GM19467 (cell line): ENCODE data around the gene CDK5.

Experiments
- ATAC-seq: cut with Tn5 transposase; IDR thresholded peaks from one replicate; pipeline ENCODE4 v1.9.1; 2021; ENCODE audit warnings: mild to moderate bottlenecking, moderate library complexity; ENCODE audit not compliant: unreplicated experiment

CDK5 gene

DNA sequence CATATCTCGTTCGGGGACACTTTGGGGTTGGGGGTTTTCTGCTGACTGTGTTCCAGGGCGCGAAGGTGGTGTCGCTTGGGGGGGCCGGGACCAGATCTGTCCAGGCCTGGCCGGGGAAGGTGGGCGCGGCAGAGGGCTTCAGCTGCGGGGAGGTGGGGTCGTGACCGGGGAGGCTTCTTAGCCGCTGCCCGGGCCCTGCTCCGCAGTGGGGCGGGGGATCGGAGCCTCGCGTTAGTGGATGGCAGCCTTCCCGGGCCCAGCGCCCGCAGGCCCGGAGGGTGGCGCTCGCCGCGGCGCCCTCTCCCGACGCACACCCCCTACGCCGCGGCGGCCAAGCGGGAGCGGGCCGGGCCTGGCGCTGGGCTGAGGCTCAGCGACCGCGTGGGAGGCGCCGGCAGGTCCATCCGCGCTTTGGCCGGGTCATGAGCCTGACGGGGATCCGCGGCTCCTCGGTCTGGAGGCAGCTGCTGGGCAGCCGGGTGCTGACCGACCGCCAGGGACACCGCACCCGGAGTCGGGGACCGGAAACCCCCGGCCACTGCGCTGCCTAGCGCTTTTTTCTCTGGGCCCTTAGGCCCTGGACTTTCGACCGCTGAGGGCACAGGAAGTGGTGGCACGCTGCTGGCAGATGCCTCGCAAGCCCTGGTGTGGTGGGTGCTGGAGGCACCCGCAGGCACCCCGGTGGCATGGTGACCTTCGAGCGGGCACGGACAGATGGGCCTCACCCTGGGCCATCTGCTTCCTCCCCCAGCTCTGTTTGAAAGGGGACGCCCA is 29.7 kb upstream of the CDK5 start:
- ATAC-seq = no peak

DNA sequence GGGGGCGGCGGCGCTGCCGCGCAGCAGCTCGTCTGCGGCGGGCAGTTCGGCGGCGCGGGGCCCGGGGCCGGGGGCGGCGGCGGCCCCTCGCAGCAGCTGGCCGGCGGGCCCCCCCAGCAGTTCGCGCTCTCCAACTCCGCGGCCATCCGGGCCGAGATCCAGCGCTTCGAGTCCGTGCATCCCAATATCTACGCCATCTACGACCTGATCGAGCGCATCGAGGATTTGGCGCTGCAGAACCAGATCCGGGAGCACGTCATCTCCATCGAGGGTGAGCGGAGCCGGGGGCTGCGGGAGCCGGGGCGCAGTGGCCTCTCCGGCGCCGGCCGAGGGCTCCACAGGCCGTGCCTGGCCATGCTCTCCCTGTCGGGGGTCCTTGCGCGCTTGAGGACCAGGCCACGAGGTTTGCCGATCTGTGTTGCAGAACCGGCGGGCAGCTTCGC is 29.1 kb upstream of the CDK5 start:
- no peak for ATAC-seq

DNA sequence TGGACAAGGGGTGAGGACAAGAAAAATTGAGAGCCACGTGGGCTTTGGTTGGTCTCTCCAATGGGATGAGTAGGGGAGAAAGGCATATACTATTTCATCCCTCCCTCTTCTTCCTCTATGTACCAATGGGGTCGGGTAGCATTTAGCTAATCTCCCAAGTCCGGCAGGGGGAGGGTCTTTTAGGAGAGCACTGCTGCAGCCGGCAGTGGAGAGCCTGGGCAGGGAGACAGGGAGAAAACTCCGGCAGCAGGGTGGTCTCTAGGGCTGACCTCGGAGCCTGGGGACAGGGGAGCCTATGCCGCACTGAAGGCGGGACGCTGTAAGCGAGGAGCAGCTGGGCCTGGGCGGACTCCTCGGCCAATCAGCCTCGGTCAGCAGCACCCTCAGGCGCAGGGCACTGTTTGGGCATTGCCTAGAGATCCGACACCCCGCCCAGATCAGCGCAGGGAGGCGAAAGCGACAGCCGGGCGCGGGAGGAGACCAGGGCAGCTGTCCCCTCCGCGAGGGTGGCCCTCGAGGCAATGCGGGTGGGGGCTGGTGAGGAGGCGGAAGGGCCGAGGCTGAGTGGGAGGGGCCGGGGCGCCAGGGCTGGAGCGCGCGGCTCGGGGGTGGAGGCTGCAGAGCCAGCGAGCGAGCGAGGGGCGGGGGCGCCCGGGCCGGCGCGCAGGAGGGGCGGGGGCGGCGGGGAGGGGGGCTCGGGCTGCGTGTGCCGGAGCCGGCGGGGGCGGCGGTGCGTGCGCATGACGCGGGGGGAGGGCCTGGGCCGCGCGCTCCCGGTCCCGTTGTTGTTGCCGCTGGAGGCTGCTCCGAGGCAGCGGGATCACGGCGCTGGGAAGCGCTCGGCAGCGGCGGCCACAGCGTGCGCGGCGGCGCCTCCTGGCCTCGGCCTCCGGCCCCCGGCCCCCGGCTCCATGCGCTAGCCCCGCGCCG is 28.3 kb upstream of the CDK5 start, which contains the start of gene AGAP3:
Gene AGAP3, plus strand, starts transcription at position 785 of the 930 bp plus-strand sequence. CDS start 267 bp downstream, outside the sequence.
- ATAC-seq = peak; percentile 43

DNA sequence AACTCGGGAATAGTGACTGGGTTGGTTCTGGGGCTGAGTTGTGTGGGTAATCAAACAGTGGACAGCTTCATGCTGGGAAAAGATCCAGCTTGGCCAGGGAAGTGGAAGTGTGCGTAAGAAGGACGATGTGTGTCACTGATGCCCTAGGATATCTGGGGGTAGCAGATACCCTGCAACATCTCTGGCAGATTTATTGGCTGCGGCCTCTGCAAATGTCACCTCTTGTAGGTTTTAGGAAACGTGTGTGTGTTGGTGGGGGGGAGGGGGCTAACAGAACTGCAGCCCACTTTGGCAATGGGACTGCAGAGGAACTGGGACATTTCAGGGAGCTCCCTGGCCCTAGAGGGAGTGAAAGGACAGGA is 27.6 kb upstream of the CDK5 start:
- no peak for ATAC-seq

DNA sequence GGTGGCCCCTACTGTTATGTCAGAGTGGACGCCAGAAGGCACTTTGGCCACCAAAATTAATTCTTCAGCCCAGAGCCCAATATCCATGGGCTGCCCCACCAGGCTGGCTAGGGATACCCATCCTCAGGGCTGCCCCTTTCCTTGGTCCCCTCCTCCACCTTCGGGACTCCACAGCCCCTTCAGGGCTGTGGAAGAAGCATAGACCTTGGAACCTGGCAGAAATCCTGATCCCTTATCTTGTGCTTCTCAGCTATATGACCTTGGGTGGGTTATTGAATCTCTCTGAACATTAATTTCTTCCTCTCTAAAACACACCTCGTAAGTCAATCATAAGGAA is 26.1 kb upstream of the CDK5 start:
- no peak for ATAC-seq

DNA sequence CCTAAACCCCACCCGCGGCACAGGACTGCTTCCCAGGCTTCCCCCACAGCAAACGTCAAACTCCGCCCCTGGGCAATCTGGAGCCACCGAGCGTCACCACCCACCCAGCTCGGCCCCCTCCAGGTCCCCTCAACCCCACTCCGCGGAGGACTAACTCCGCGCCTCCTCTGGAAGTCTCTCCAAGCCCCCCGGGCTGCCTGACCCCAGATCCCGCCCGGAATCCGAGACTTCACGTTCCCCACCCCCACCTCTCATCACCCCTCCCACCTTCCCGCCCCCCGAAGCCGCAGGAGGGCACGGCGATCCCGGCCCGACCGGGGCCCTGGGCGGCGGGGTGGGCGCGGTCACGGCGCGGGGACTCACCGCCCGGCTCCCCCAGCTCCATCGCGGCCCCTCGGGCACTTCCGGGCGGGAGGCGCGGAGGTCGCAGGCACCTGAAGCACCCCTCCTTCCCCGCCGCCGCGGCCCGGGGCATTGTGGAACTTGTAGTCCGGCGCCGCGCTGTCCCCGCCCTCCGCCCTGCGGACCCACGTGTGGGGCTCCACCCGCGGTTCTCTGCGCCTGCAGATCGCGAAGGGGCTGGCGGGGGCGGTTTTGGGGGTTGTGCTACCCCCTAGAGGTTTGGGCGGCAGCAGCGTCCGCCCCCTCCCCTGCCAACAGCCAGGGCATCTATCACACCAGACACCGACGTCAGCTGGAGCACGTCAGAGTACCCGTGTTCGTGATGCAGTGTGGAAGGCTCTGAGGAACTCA is 25.6 kb upstream of the CDK5 start, which contains the start of gene TMUB1:
Gene TMUB1, minus strand, starts transcription at position 423 of the 753 bp plus-strand sequence. CDS start 930 bp downstream, outside the sequence.
- ATAC-seq = peak; percentile 33

DNA sequence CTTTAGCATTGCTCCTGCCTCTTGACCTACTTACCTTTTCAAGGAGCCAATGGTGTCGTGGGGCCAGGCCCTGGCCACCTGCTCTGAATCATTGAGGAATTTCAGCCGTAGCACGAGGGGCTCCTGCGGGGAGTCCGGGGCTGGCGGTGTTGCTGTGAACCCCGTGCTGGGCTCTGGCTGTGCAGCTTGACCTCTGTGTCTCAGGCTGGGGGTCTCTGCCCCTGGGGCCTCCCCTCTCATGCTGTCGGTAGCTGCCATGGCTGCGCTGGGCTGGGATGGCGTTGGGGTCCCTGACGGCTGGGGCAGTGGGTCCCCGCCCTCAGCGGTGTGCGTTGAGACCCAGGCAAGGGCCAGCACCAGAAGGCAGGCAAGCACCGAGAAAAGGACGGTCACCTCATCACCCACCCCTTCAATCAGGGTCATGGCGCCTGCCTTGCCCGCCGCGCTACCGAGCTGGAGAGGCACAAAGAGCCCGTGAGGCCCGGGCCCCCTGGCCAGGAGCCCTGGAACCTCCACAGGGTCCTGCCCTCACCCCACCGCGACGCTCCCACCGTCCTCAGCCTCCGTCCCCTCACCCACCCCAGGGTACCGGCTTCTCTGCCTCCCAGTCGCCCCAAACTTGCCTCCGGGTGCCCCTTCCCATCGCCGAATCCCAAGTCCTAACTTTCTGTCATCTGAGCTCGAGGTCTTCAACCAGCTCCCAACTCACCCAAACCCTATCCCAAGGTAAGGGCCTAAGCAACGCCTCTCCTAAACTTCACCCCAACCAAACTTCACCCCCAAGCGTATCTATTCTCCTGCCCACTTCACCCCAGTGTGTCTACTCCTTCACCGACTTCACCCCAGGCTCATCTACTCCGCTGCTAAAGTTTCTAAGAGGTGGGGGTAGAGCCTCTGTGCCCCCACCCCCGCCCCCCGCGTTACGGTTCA is 24.7 kb upstream of the CDK5 start:
- no peak for ATAC-seq

DNA sequence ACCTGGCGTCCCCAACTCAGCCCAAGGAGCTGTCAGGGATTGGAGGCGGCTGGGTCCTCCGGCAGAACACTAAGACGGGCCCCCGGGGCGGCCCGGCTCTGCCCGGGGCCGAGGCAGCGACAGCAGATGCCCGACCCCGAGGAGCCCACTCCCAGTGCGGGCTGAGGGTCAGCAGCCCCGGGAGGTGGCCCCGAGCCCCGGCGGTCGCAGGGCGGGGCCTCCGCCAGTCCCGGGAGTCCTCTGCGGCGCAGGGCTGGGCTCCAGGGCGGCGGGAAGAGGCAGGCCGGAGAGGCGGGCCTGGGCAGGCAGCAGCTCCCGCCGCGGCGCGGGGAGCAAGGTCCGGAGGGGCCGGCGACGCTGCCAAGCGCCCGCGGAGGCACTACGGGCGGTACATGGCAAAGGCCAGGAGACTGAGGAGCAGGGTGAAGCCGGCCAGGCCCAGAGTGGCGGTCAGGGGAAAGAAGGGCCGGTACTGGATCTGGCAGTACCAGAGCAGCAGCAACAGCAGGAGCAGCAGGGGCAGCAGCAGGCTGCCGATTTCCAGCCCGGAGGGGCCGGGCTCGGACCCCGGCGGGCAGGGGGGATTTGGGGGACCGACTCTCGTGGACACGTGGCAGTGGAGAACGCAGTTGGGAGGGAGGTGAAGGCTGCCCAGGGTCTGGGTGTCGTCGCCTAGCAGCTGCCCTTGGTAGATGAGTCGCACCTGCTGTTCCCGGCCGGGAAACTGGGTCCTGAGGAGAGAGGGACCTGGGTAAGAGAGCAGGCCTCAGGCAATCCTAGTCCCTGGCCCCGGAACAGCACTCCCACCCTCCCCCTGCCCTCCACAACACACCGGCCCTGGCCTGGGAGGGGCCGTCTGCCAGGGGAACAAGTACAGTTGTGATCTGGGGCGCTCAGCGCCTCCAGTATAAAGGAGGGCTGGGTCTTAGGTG is 23.7 kb upstream of the CDK5 start:
- ATAC-seq = no peak

DNA sequence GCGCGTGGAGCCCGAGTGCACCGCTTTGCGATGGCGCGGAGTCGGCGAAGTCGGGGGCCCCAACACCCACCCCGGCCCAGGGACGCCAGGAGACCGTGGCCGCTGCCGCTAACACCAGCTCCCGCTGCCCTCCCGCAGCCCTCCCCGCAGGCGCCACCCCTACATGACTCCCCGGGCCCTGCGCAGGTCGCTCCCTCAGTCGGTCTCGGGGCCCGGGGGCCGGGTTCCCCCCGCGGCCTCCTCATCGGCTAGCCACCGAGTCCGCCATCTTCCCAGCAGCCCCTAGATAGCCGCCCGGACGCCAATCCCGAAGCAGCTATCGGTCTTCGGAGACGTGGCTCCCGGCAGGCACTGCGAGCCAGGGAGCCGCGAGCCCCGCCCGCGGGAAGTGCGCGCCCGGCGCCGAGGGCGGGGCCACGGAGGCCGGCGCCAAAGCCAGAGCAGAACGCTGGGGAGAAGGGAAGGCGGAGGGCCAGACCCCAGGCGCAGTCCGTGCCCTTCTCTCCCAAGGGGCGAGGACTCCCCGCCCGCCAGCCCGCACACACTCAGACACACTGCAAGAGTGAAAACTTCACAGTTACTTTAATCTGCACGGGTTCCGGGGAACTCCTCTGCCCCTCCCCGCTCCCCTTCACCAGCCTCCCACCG is 22.9 kb upstream of the CDK5 start, which contains the start of gene FASTK:
Gene FASTK, minus strand, starts transcription at position 288 of the 648 bp plus-strand sequence. Its CDS starts 43 bp downstream, at position 245.
- ATAC-seq = peak; percentile 79

DNA sequence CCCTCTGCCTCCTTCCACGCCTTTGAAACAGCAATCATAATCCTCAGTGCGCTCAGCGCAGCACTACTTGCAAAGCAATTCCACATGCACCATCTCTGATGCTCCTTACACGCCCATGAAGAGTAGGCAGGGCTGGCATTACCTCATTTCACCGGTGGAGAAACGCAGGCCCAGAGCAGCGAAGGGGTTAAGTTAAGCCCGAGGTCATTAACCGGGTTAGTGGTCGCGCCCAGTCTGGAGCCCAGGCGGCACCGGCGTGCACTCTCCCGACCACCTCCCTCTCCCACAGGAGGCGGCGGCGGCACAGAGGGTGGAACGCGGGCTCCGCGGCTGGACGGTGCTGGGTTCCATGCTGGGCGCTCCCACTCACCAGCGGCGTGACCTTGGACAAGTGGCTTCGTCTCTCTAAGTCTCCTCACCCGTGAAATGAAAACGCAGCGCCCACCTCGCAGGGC is 22.4 kb upstream of the CDK5 start:
- peak; percentile 2 for ATAC-seq

DNA sequence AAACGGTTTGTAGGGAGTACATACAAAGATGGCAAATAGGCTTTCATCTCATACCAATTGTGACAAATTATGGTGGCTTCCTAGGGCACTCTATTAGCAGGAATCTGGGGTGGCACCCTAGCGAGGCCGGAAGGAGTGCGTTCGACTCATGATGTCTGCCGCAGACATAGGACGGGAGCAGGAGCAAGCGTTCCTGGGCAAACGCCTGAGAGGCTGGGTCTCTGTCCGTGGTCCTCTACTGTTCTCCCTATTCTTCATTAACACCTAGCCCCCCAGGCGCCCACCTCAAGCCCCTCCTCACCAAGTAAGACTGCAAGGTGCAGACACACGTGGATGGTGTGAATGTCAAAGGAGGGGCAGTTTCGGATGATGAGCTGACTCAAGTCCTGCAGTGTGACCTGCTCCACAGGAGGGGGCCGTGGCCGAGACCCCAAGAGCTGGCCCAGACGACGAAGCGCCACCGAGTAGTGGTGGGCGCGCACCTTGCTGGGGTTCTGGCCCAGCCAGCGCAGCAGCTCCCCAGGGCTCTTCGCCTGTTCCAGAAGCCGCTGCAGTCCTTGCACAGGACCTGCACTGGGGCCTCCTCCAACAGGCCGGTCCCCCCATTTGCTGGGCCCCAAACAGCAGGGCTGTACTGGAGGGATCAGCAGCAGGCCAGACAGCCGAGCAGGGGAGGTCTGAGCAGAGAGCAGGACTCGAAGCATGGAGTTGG is 21.7 kb upstream of the CDK5 start:
- ATAC-seq = no peak

DNA sequence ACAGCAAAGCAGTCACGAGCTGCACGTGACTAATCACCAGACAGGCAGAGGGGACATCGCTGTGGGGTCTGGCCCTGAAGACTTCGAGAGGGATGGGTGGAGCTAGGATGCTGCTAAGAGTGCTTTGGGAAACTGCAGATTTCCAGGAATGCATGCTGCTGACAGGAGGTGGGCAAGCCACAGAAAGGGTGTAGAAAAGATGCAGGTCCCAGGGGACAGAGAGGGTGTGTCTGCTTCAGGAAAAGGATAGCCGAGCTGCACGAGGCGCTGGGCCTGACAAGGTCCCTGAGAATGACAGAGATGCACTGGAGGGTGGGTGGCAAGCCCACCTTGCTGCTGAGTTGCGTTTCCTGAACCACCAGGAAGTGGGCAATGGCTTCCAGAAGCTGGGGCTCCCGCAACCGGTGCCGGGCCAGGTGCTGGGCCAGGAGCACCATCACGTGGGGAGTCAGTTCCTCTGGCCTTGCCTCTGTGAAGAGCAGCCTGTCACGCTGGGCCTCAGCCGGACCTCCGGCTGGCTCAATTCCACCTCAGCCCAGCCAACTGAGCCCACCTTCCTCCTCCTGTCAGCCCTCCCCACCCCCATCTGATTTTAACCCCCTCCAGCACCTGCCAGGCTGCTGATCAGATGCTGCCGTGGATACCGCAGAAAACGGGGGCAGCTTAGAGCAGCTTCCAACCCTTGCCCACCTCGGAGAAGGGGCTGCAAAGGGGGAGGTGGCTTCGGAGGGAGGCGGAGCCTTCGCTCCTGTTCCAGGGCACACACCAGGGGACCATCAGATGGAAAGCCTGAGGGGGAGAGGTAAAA is 20.7 kb upstream of the CDK5 start:
- no peak for ATAC-seq

DNA sequence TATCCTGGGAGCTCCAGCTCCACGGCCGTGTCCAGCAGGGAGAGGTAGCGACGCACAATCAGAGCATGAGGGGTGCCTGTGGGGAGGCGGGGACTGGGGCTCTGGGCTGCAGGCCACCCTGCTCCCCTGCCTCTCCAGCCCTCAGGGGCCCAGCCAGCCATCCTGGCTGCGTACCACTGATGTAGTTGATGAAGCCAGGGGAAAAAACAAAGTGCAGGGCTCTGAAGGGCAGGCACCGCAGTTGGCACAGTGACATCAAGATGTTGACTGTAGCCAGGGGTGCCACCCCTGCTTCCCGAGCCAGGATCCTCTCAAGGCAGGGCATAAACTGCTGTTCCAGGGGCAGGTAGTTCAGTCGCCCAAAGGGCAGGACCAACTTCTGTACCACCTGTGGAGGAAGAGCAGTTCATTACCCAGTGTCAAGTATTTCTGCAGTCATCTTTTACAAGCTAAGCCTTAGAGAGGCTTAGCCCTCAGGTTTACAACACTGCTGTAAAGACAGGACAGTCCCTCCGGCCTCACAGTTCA is 20.1 kb upstream of the CDK5 start:
- no peak for ATAC-seq

DNA sequence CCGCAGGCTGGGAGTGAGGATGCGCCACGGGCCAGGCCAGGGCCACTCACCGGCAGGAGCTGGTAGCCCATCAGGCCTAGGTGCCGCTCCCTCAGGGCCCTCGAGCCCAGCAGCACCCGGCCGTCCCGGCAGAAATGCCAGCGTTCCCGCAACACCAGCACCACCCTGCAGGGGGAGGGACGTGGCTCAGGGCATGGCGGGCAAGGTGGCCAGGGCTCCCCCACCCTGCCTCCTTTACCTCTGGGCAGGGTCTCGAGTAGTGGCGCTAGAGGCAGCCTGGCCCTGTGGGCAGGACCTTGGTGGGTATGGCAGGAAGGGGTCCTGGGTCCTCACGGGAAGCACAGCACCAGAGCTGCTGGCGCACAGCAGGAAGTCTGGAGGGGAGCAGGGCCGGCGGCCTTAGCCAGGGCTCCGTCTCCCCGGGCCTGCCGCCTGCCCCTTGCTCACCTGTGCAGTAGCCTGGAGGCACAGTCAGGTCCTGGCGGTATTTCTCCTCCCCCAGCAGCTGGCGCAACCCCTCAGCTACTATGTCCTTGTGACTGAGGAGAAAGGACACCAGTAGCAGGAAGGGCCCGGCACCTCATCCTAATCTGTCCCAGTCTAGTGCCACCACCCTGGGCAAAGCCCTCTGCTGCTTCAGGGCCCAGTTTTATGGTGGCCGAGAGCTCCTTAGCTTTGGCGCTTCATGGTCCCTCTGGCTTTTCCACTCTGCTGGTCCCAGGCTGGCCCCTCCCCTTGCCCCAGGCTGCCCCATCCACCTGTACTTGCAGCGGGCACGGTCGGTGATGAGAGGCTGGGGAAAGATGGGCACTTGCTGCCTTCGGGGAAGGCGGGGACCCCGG is 19.4 kb upstream of the CDK5 start:
- ATAC-seq = no peak

DNA sequence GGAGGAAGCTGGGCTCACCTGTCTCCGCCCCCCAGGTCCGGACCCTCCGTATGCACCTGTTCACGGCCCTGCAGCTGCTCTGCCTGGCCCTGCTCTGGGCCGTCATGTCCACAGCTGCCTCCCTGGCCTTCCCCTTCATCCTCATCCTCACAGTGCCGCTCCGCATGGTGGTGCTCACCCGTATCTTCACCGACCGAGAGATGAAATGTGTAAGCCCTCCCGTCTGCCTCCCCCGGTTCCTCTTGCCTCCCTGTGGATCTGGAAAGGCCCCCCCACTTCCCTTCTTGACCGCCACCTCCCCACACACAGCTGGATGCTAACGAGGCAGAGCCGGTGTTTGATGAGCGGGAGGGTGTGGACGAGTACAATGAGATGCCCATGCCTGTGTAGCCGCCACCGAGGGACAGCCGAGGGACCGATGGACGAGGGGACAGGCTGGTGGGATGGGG is 18.3 kb upstream of the CDK5 start:
- no peak for ATAC-seq

DNA sequence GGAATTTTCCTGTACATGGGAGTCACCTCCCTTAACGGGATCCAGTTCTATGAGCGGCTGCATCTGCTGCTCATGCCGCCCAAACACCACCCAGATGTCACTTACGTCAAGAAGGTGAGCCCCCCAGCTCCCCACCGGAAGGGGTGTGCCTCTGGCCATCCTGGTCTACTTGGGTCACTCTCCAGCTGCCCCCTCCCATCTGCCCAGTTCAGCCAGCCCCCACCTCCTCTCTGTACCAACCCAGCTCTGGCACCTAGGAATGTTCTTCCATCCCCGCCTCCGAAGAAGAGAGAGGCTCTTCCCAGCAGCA is 17.9 kb upstream of the CDK5 start:
- no peak for ATAC-seq
